ENCODE measurements around the gene KCNMB2. TPM values are rescaled to one million over a fixed set of nuclear protein-coding genes. Genes with fewer than 3 reads are reported as not detected.

The KCNMB2 gene
- total RNA-seq, 6 experiments from 2014 or later = not detected

DNA sequence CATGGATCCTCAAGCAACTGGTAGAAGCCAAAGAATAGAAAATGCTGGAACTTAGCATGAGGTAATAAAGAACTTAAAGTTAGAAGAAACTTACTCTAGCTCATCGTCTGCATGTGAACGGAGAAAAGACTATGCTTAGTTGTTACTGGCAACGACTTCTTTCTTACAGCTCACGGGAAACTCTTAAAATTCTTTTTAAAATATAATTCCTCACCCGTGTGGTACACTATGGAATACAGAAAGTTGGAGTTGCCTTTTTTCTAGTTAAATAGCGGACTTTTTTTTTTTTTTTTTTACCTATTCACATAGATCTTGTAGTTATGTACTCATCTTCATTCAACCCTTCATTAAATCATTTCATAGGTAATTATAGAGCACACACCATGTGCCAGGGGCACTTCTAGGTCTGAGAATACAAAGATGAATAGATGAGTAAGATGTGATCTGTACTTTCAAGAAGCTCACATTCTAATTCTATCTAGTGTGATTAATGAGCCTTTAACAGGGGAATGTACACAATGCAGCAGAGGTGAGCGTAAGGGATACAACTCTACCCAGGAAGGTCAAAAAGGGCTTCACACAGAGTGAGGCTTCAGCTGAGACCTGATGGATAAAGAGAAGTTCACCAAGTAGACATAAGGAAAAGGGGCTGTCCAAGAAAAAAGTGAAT is 18.4 kb upstream of the KCNMB2 start:
- intact Hi-C loops (cut with DNase I) = no loop called here
- 62% methylated on average over 7 of the region's 7 CpGs for WGBS (ENCODE audit: insufficient coverage, low coverage, low lambda C conversion rate, missing lambda C conversion rate)
- no peak overlapping the region for H3K27ac ChIP-seq
- H3K4me3 ChIP-seq = no peak overlapping the region
- no peaks in the 10 kb centered on the region for H3K9me3 ChIP-seq
- H3K4me1 ChIP-seq = no peaks in the 10 kb centered on the region
- ATAC-seq (no peak), DNase-seq (no peak)
- no peaks in the 10 kb centered on the region for H3K27me3 ChIP-seq
- TF ChIP-seq POLR2A (IDR thresholded peaks at IDR 0.05) (no peak), CTCF (IDR thresholded peaks at IDR 0.05) (no peak)
- H3K36me3 ChIP-seq = no peaks in the 10 kb centered on the region

DNA sequence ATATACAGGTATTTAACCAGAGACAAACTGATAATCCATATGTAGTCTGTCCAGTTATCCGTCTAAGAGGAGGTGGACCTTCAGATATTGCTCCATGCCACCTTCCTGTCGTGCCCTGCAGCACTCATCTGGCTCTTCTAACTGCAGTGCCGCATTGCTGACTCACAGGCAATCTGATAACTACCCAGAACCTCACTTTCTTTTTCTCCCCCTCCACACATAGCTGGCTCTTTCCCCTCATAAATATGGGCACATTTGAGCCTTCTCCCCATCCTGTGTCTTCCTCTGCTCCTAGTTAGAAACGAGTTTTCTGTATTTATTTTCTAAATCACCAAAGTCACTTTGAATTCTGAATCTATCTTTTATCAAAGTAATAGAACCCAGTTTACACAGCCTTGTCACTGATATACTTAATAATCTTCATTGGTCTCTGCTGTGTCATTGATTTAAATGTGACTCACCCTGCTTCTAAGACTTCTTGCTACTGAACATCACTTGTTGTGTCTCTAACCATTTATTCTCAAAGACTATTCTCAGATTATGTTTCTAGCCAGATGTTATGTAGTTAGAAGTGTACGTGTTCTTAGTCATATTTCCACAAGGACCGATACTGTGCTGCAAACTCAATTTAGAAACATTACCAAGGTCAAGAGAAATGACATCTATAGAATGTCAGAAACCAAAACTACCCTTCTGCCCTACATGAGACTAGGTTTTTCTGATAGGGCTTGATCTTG is 17.4 kb upstream of the KCNMB2 start:
- no peaks in the 10 kb centered on the region for H3K36me3 ChIP-seq
- intact Hi-C loops (cut with DNase I) = no loop called here
- H3K4me1 ChIP-seq = no peaks in the 10 kb centered on the region
- DNase-seq (no peak), ATAC-seq (no peak)
- H3K9me3 ChIP-seq = no peaks in the 10 kb centered on the region
- TF ChIP-seq POLR2A (IDR thresholded peaks at IDR 0.05) (no peak), CTCF (IDR thresholded peaks at IDR 0.05) (no peak)
- whole genome bisulfite sequencing (ENCODE audit: insufficient coverage, low coverage, low lambda C conversion rate, missing lambda C conversion rate) = 58% methylated on average over 6 of the region's 6 CpGs
- no peak overlapping the region for H3K27ac ChIP-seq
- H3K27me3 ChIP-seq = no peaks in the 10 kb centered on the region
- no peak overlapping the region for H3K4me3 ChIP-seq

GRCh38 chr3:178519701-178520100 is 16.5 kb upstream of the KCNMB2 start:
- no peaks in the 10 kb centered on the region for H3K4me1 ChIP-seq
- DNase-seq (no peak), ATAC-seq (no peak)
- WGBS (ENCODE audit: insufficient coverage, low coverage, low lambda C conversion rate, missing lambda C conversion rate) = 89% methylated on average over 3 of the region's 3 CpGs
- H3K27ac ChIP-seq = no peak overlapping the region
- no peak for TF ChIP-seq POLR2A (IDR thresholded peaks at IDR 0.05)
- no peak for TF ChIP-seq CTCF (IDR thresholded peaks at IDR 0.05)
- H3K36me3 ChIP-seq = no peaks in the 10 kb centered on the region
- no peak overlapping the region for H3K4me3 ChIP-seq
- no peaks in the 10 kb centered on the region for H3K27me3 ChIP-seq
- intact Hi-C loops (cut with DNase I) = no loop called here
- H3K9me3 ChIP-seq = no peaks in the 10 kb centered on the region

DNA sequence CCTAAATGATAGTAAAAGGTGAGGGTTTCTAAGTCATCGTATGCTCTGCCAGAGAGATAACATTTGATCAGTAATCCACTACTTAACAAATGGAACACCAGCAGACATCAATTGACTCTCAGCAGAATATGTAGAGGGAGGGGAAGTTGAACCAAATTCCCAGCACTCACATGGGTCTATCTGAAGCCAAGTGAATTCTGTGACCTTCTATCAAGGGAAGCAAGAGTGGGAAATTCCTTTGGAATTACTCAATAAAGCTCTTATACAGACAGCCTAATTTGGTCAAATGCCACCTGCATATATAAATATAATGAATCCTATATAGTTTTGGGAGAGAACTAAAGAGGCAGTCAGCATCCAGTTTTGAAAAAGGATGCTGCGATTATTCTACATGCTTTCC is 15.8 kb upstream of the KCNMB2 start:
- Histone ChIP-seq H3K27me3 (no peaks in the 10 kb centered on the region), H3K9me3 (no peaks in the 10 kb centered on the region), H3K4me1 (no peaks in the 10 kb centered on the region), H3K27ac (no peak overlapping the region), H3K36me3 (no peaks in the 10 kb centered on the region), H3K4me3 (no peak overlapping the region)
- 74% methylated on average over 2 of the region's 2 CpGs for WGBS (ENCODE audit: insufficient coverage, low coverage, low lambda C conversion rate, missing lambda C conversion rate)
- ATAC-seq (no peak), DNase-seq (no peak)
- TF ChIP-seq CTCF (IDR thresholded peaks at IDR 0.05) (no peak), POLR2A (IDR thresholded peaks at IDR 0.05) (no peak)
- intact Hi-C loops (cut with DNase I) = no loop called here

All from right lobe of liver (tissue), 6 donors.